Measurements from ENCODE around the gene GLYATL1.

GLYATL1 gene

GRCh38 chr11:58939277-58939676 is at the start of gene GLYATL1:
Gene GLYATL1, plus strand, starts transcription at chr11:58939488. Its CDS starts 7,600 bp downstream, at chr11:58947088.
- no peak for DNase-seq

DNA sequence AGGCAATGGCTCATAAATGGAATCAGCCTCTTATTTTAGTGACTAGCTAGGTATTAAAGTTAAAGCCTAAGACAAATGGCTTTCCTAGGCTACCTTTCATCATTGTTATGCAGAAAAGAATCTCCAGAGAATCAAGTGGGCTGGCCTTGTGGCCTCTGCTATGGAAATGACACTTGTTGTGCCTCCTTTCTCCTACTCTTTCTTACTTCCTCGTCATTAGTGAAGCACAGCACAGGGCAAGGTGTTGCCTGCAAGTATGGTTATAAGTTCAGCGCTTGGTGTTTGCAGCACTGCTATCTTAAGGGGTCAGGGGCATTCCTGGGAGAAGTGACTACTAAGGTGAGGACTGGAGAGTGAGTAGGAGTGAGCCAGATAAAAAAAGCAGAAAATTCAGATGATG is 45.4 kb upstream of the GLYATL1 start:
- DNase-seq, result no peak

DNA sequence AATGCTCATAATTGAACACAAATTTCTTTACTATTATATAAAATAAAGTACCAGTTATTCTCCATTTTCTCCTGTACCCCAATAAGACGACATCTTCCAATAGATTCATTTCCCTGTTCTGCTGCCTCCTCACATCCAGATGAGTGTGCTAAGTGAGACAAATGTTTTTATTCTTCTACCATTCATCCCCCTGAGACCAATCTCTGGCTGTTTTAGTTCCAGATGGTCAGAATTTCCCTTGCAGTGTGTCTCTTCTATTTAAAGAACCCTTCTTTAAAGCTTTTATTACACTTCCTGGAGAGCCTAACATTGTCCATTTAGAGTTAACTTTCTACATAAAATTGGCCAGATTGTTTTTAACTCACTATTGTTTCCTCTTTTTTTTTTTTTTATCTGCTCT is 41.2 kb upstream of the GLYATL1 start:
- DNase-seq, result no peak

DNA sequence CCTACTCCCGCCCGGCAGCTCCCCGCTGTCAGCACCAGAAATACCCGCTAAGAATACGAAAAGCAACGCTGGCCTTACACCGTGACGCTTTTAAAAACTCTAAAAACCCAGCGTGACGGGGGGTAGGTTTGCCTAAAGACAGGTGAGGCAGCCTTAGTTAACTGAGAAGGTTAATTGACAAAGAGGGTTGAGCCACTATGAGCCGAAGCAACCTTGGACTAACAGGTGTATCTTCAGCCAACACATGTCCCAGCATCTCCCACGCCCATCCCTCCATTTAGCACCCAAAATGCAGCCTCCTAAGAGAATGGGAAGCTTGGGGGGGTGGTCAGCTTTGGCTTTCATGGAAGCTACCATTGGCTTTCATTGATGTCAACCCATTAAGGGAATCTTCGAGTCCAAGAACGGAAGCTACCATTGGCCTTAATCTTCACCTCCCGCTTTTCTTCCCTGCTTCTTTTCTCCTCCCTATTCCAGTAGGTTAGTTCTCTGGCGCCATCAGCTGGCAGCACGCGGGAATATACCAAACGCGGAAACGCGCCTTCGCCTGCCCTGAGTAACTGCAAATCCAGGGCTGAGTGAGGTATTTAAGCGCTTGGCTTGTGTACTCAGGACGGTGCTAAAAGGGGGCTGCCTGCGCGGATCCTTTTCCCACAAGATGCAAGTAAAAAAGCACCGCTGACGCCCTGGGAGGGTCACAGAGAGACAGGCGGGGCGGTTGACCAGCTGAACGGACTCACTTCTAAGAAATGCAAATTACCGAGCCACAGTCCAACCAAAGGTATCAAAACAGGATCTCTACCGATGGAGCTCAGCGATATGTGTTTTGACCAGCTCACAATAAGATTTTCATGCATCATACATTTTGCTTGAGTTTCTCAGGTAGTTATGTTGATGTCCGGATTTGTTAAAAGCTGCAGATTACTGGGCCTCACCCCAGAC is 38.5 kb upstream of the GLYATL1 start:
- peak in 48 of 56 donors; percentile 3 to 75 (median 30) for DNase-seq

DNA sequence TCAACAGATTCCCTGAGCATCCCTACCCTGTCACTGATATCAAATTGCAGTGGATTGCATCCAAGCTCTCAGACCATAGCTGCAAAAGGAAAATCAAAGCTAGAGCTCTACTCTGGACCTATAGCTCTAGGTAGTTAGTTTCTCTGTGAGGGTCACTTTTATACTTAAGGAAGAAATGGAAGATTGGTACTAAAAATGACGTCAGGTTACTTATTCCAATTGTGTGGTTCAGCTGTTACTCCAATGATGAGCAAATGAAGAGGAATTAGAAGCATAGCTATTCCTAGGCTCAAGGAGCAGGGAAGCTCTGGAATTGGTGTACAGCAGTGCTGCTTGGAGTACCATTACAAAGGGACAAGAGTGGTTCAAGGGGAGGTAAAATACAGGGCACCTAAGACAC is 36.4 kb upstream of the GLYATL1 start:
- DNase-seq, result no peak

DNA sequence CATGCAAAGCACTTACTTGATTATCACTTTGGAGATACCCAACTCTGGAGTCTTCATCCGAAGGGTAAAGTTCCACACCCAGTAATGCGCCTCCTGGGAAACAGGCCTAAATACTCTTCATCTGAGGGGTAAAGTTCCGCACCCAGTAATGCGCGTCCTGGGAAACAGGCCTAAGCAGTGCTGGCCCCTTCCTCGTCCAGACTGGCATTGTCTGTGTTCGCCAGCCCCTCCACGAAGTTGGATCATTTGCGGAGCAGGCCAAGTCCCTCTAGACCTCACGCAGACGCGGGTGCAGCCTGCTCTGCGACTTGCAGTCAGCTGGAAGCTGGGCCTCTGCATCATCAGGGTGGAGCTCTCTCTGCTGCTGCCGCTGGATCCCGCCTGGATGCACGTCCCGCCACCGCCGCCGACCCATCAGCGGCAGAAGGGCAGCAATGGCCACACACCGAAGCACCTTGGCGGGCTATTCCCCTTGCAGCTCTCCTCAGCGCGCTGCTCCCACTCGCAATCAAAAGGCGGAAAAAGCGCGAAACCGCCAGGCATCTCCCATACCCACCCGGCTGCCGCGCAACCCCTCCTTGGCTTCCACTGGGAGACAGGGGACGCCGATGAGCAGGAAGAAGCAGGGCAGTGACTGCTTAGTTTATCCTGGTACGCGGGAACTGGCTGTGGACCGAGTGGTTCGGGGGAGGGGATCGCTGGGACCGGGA is 34.1 kb upstream of the GLYATL1 start:
- peak in 31 of 56 donors; percentile 9 to 59 (median 35) for DNase-seq

DNA sequence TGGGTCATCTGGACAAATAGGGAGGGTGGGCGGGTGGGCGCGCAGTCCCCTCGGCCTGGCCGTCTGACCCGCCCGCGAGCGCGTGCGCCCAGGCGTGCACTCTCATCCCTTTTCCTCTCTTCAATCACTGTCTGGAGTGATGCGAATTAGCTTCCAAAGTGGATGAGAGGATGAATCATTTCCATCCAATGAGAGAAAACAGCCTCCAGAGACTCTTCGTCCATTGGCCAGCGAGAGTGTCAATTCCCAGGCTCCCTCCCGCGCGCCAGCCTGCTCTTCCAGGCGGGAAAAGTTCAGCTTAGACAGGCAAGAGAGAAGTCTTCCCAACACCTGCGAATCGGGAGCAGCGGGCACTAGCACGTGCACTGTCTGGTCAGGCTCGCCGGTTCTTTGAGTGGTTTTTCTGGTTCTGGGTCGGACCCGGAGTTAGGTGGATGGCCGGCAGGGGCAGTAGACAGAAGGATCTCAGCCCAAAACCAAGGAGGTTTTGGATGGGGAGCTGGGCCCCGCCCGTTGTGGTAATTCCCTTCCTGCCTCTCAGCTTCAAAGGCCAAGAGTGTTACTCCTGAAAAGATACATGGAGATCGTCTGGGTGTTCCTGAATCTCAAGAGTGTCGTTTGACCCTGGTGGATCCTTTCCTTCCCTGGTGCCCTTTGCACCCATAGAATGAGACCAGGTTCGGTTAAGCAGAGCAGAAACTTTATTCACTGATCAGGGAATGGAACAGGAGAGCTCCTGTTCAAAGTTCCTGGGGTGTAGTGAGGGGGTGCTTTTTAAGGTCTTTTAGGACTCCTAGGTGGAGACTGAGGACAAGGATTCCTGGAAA is 33.4 kb upstream of the GLYATL1 start:
- DNase-seq, result peak in 49 of 56 donors; percentile 27 to 86 (median 56)

GRCh38 chr11:58907780-58908179 is 31.5 kb upstream of the GLYATL1 start:
- DNase-seq, result no peak

DNA sequence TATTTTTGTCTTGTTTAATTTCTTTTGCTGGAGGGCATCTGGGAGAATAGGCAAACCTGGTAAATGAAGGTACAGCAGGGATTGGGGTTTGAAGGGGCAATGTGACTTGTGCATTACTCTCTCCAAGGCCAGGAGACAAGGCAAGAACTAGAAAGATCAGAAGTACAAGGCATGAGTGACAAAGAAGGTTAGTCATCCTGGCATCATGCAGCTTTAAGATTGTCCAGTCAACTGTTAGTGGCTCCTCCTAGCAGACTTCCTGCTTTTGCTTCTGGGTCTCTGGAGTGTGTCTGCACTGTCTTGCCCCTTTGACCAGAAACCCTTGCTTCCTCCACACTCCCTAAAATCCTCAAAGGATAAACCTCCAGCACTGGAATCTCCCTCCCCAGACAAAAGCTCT is 27.2 kb upstream of the GLYATL1 start:
- DNase-seq, result no peak

- no peak for DNase-seq
These were observed 25.6 kb upstream of the GLYATL1 start for GRCh38 chr11:58913685-58914084.

- no peak for DNase-seq
These were observed 24.3 kb upstream of the GLYATL1 start for GRCh38 chr11:58914821-58915543.

GRCh38 chr11:58916637-58917036 is 22.7 kb upstream of the GLYATL1 start:
- DNase-seq, result no peak

DNA sequence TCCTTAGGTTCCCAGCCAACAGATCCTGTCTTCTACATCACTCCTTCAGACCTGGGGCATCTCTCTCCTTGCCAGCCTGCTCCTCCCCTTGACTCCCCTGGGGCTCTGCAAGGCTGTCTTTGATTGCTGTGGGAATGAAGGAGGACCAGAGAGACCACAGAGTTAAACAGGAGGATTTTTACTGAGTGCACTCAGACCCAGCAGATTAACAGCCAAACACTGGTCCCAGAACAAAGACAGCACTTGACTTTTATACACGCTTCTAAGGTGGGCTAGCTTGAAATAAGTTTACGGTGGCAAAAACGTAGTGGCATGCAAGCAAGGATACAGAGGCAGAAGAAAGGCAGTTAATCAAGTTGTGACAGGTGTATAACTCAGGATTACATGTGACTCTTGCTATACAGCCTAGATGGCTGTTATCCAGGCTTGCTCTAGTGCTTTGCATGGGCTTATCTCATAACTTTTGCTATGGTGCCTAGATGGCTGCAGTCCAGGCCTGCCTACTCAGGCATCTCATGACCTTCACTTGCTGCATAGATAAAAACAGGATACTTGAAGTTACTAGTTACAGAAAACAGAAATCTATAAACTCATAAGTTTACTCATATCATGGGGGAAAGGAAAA is 22.0 kb upstream of the GLYATL1 start:
- no peak for DNase-seq

GRCh38 chr11:58919561-58919960 is 19.7 kb upstream of the GLYATL1 start:
- no peak for DNase-seq

GRCh38 chr11:58919980-58920379 is 19.3 kb upstream of the GLYATL1 start:
- no peak for DNase-seq

GRCh38 chr11:58921778-58922390 is 17.4 kb upstream of the GLYATL1 start:
- DNase-seq, result no peak

DNA sequence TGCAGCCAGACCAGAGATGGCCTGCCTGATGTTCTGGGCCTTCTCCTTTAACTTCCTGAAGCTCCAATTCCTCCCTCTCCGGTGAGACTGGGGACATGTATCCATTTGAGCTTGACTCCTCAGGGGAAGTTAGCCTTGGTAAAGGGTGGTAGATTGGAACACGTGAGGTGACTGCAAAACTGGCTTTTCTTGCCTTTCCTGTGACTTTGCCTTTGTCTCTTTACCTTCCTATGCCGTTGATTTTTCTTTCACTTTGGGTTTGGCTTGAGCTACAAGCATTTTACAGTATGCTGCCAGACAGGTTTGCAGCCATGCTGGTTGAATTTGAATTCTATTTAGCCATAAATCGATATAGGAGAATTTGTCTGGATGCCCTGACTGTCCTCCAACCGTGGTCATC is 16.8 kb upstream of the GLYATL1 start:
- no peak for DNase-seq

GRCh38 chr11:58923300-58923788 is 15.9 kb upstream of the GLYATL1 start:
- DNase-seq, result peak in 25 of 56 donors; percentile 1 to 68 (median 21)

- DNase-seq, result no peak
These were observed 15.1 kb upstream of the GLYATL1 start for GRCh38 chr11:58924230-58924629.

DNA sequence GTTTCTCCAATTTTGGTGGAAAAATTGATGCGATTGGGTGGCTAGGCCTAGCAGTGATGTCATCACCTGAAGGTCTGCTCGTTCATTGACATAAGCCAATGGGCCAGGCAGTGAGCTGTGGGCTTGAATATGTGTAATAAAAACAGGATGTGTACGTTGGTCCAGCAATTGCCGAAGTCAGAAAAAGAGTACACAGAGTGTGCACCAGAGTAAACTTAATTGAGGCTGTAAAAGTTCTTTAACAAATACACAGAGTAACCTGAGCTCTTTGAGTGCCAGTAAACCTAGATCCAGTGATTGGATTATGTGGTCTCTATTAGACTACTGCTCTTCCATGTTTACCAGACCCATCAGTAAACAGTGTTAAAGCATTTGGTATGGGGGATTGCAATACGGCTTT is 13.0 kb upstream of the GLYATL1 start:
- no peak for DNase-seq
